Measurements from ENCODE around the gene ERBB4.

Gene ERBB4

GRCh38 chr2:212536817-212537725 lies 1.5 kb downstream of the ERBB4 start:
- Histone ChIP-seq H3K9me3 (replicated peaks in 1 of 2; ENCODE audit: control insufficient read depth in 2 of 2, insufficient read depth in 1 of 2, low read depth in 1 of 2, low read length in 2 of 2) (no peaks in the 10 kb centered on the region), H2BK15ac (ENCODE audit: low read length) (no peak overlapping the region), H3K4me2 (ENCODE audit: insufficient read depth, low read length, poor library complexity, severe bottlenecking) (peak overlapping the region; percentile 99), H2BK5ac (ENCODE audit: low read length) (no peak overlapping the region), H3K14ac (ENCODE audit: low read length) (peak overlapping the region; percentile 14), H4K8ac (ENCODE audit: low read depth, low read length) (no peak overlapping the region), H3K4ac (ENCODE audit: low read length) (no peak overlapping the region), H3K27me3 (ENCODE audit: control insufficient read depth in 3 of 3, insufficient read depth in 3 of 3, low read depth in 1 of 3, low read length in 3 of 3) (peaks cover 0 to 33% (median 10%) of the 10 kb centered on the region in 3 experiments), H3K4me1 (ENCODE audit: control insufficient read depth in 2 of 2, insufficient read depth in 1 of 2, low read depth in 1 of 2, low read length in 2 of 2) (peaks cover 9 to 38% of the 10 kb centered on the region in 2 donors), H3K9ac (ENCODE audit: low read depth, low read length, poor library complexity) (peak overlapping the region; percentile 38), H2AK5ac (ENCODE audit: low read depth, low read length) (no peak overlapping the region), H3K27ac (replicated peaks; ENCODE audit: low read length) (no peak overlapping the region), H2BK12ac (ENCODE audit: low read length) (no peak overlapping the region), H2BK120ac (ENCODE audit: low read depth, low read length) (no peak overlapping the region), H3K23ac (ENCODE audit: low read depth, low read length, poor library complexity) (no peak overlapping the region), H3K4me3 (ENCODE audit: low read length in 2 of 2) (peak overlapping the region; percentile 61 to 96), H2AFZ (ENCODE audit: low read length) (peak overlapping the region; percentile 98), H3K36me3 (replicated peaks in 1 of 2; ENCODE audit: control insufficient read depth in 2 of 2, insufficient read depth in 2 of 2, low read length in 2 of 2) (no peaks in the 10 kb centered on the region), H3K18ac (ENCODE audit: low read length) (peak overlapping the region; percentile 61), H4K91ac (ENCODE audit: low read depth, low read length, poor library complexity) (no peak overlapping the region), H3K79me1 (ENCODE audit: low read depth, low read length) (peaks cover 2% of the 10 kb centered on the region)
- no CpG with 5 or more reads among the region's 56 CpGs for WGBS, 2 donors (ENCODE audit: extremely low coverage in 2 of 2, insufficient read length in 2 of 2, insufficient replicate concordance in 1 of 2)
- no peak for DNase-seq (ENCODE audit: low spot score)

DNA sequence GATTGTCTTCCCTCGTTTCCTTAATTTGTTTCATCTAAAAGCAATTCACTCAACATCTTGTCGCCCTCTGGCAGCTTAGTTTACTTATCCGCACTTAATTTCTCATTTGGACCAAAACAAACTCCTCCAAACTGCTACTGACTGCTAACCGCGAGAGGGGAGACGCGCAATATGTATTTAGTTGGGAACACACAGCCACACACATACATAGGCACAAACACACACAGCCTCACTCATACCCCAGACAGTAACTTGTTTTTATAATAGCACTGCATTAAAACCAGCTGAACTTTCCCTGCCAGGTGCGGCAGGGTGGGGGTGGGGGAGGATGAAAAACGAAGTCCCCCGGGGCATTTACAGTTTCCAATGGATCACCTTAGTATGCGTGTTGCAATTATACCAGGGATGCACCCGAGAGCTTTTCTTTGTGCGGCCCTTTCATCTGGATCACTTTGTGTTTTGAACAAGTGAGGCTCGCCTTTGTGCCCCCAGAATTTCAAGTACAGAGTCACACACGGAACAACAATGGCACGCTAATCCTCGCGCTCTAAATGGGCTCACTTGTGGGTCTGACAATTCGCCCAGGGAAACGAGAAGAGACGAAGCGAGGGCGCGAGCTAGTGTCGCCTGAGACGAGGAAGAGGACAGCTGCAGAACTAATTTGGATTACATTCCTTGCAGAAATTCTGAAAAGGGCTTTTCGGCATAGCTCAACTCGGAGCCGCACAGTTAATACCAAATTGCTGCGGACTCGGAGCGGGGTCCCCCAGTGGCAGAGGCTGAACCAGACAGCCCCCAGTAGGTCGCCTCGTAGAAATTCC lies 2.4 kb downstream of the ERBB4 start:
- Histone ChIP-seq H3K4me2 (ENCODE audit: insufficient read depth, low read length, poor library complexity, severe bottlenecking) (peak overlapping the region; percentile 99), H3K4me1 (ENCODE audit: control insufficient read depth in 2 of 2, insufficient read depth in 1 of 2, low read depth in 1 of 2, low read length in 2 of 2) (peaks cover 9 to 41% of the 10 kb centered on the region in 2 donors), H3K4me3 (ENCODE audit: low read length in 2 of 2) (peak overlapping the region; percentile 46 to 61), H4K91ac (ENCODE audit: low read depth, low read length, poor library complexity) (no peak overlapping the region), H3K36me3 (replicated peaks in 1 of 2; ENCODE audit: control insufficient read depth in 2 of 2, insufficient read depth in 2 of 2, low read length in 2 of 2) (no peaks in the 10 kb centered on the region), H3K18ac (ENCODE audit: low read length) (no peak overlapping the region), H4K8ac (ENCODE audit: low read depth, low read length) (no peak overlapping the region), H2BK15ac (ENCODE audit: low read length) (no peak overlapping the region), H2AFZ (ENCODE audit: low read length) (peak overlapping the region; percentile 98), H2BK12ac (ENCODE audit: low read length) (no peak overlapping the region), H3K14ac (ENCODE audit: low read length) (no peak overlapping the region), H2BK5ac (ENCODE audit: low read length) (no peak overlapping the region), H2BK120ac (ENCODE audit: low read depth, low read length) (no peak overlapping the region), H3K27ac (replicated peaks; ENCODE audit: low read length) (no peak overlapping the region), H3K79me1 (ENCODE audit: low read depth, low read length) (peaks cover 2% of the 10 kb centered on the region), H3K9me3 (replicated peaks in 1 of 2; ENCODE audit: control insufficient read depth in 2 of 2, insufficient read depth in 1 of 2, low read depth in 1 of 2, low read length in 2 of 2) (no peaks in the 10 kb centered on the region), H3K4ac (ENCODE audit: low read length) (no peak overlapping the region), H3K23ac (ENCODE audit: low read depth, low read length, poor library complexity) (no peak overlapping the region), H3K27me3 (ENCODE audit: control insufficient read depth in 3 of 3, insufficient read depth in 3 of 3, low read depth in 1 of 3, low read length in 3 of 3) (peaks cover 0 to 33% (median 9%) of the 10 kb centered on the region in 3 experiments), H3K9ac (ENCODE audit: low read depth, low read length, poor library complexity) (no peak overlapping the region), H2AK5ac (ENCODE audit: low read depth, low read length) (no peak overlapping the region)
- no CpG with 5 or more reads among the region's 34 CpGs for WGBS, 2 donors (ENCODE audit: extremely low coverage in 2 of 2, insufficient read length in 2 of 2, insufficient replicate concordance in 1 of 2)
- DNase-seq (ENCODE audit: low spot score) = peak; percentile 78

- Histone ChIP-seq H3K23ac (ENCODE audit: low read depth, low read length, poor library complexity) (no peak overlapping the region), H3K14ac (ENCODE audit: low read length) (no peak overlapping the region), H3K36me3 (replicated peaks in 1 of 2; ENCODE audit: control insufficient read depth in 2 of 2, insufficient read depth in 2 of 2, low read length in 2 of 2) (no peaks in the 10 kb centered on the region), H2AK5ac (ENCODE audit: low read depth, low read length) (no peak overlapping the region), H2AFZ (ENCODE audit: low read length) (no peak overlapping the region), H3K4me2 (ENCODE audit: insufficient read depth, low read length, poor library complexity, severe bottlenecking) (no peak overlapping the region), H2BK120ac (ENCODE audit: low read depth, low read length) (no peak overlapping the region), H3K9ac (ENCODE audit: low read depth, low read length, poor library complexity) (no peak overlapping the region), H4K91ac (ENCODE audit: low read depth, low read length, poor library complexity) (no peak overlapping the region), H3K27ac (replicated peaks; ENCODE audit: low read length) (no peak overlapping the region), H2BK12ac (ENCODE audit: low read length) (no peak overlapping the region), H3K27me3 (ENCODE audit: control insufficient read depth in 3 of 3, insufficient read depth in 3 of 3, low read depth in 1 of 3, low read length in 3 of 3) (peaks cover 0 to 30% (median 9%) of the 10 kb centered on the region in 3 experiments), H3K9me3 (replicated peaks in 1 of 2; ENCODE audit: control insufficient read depth in 2 of 2, insufficient read depth in 1 of 2, low read depth in 1 of 2, low read length in 2 of 2) (no peaks in the 10 kb centered on the region), H2BK15ac (ENCODE audit: low read length) (no peak overlapping the region), H3K4me3 (ENCODE audit: low read length in 2 of 2) (no peak overlapping the region), H3K18ac (ENCODE audit: low read length) (no peak overlapping the region), H3K4me1 (ENCODE audit: control insufficient read depth in 2 of 2, insufficient read depth in 1 of 2, low read depth in 1 of 2, low read length in 2 of 2) (peaks cover 9 to 38% of the 10 kb centered on the region in 2 donors), H3K79me1 (ENCODE audit: low read depth, low read length) (peaks cover 2% of the 10 kb centered on the region), H4K8ac (ENCODE audit: low read depth, low read length) (no peak overlapping the region), H2BK5ac (ENCODE audit: low read length) (no peak overlapping the region), H3K4ac (ENCODE audit: low read length) (no peak overlapping the region)
- no peak for DNase-seq (ENCODE audit: low spot score)
- WGBS, 2 donors (ENCODE audit: extremely low coverage in 2 of 2, insufficient read length in 2 of 2, insufficient replicate concordance in 1 of 2) = no CpG with 5 or more reads among the region's 2 CpGs
These were observed 4.3 kb downstream of the ERBB4 start for GRCh38 chr2:212534336-212534735.

DNA sequence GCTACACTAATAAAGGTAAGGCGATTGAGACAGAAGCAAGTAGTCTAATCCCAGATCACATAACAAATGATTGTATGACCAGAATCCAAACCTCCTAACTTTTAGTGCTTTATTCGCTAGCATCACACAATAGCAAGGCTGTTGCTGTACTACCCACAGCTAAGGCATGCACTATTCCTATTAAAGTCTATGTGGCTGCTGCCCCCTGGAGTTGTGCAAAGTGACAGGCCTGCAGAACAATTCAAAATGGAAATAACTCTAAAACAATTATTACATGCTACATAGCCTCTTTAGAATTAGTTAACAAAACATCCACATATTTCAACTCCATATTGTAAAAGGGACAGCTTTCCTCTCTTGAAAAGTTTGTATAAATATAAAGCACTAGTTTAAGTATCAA lies 6.0 kb downstream of the ERBB4 start:
- H3K27me3 ChIP-seq (ENCODE audit: control insufficient read depth in 3 of 3, insufficient read depth in 3 of 3, low read depth in 1 of 3, low read length in 3 of 3) = peaks cover 0 to 15% (median 3%) of the 10 kb centered on the region in 3 experiments
- H2AK5ac ChIP-seq (ENCODE audit: low read depth, low read length) = no peak overlapping the region
- no peak overlapping the region for H3K4ac ChIP-seq (ENCODE audit: low read length)
- H3K14ac ChIP-seq (ENCODE audit: low read length) = no peak overlapping the region
- no peak overlapping the region for H2BK120ac ChIP-seq (ENCODE audit: low read depth, low read length)
- no peak overlapping the region for H4K91ac ChIP-seq (ENCODE audit: low read depth, low read length, poor library complexity)
- H3K18ac ChIP-seq (ENCODE audit: low read length) = no peak overlapping the region
- no peaks in the 10 kb centered on the region for H3K36me3 ChIP-seq (replicated peaks in 1 of 2; ENCODE audit: control insufficient read depth in 2 of 2, insufficient read depth in 2 of 2, low read length in 2 of 2)
- H2BK5ac ChIP-seq (ENCODE audit: low read length) = no peak overlapping the region
- H3K4me1 ChIP-seq (ENCODE audit: control insufficient read depth in 2 of 2, insufficient read depth in 1 of 2, low read depth in 1 of 2, low read length in 2 of 2) = peaks cover 9 to 32% of the 10 kb centered on the region in 2 donors
- H3K27ac ChIP-seq (replicated peaks; ENCODE audit: low read length) = no peak overlapping the region
- H3K4me3 ChIP-seq (ENCODE audit: low read length in 2 of 2) = no peak overlapping the region
- no peaks in the 10 kb centered on the region for H3K9me3 ChIP-seq (replicated peaks in 1 of 2; ENCODE audit: control insufficient read depth in 2 of 2, insufficient read depth in 1 of 2, low read depth in 1 of 2, low read length in 2 of 2)
- H3K23ac ChIP-seq (ENCODE audit: low read depth, low read length, poor library complexity) = no peak overlapping the region
- no peak overlapping the region for H2BK12ac ChIP-seq (ENCODE audit: low read length)
- no peak overlapping the region for H3K4me2 ChIP-seq (ENCODE audit: insufficient read depth, low read length, poor library complexity, severe bottlenecking)
- H4K8ac ChIP-seq (ENCODE audit: low read depth, low read length) = no peak overlapping the region
- H3K9ac ChIP-seq (ENCODE audit: low read depth, low read length, poor library complexity) = no peak overlapping the region
- H3K79me1 ChIP-seq (ENCODE audit: low read depth, low read length) = peaks cover 2% of the 10 kb centered on the region
- no peak overlapping the region for H2AFZ ChIP-seq (ENCODE audit: low read length)
- no peak for DNase-seq (ENCODE audit: low spot score)
- H2BK15ac ChIP-seq (ENCODE audit: low read length) = no peak overlapping the region
- WGBS, 2 donors (ENCODE audit: extremely low coverage in 2 of 2, insufficient read length in 2 of 2, insufficient replicate concordance in 1 of 2) = no CpG with 5 or more reads among the region's 2 CpGs

Data from neuronal stem cell (in vitro differentiated cells).